RWPE1 (cell line): ENCODE measurements around the gene HDAC11.

ENCODE experiments used
- CTCF ChIA-PET: fragments of 350-600 bp; sonication (Branson Sonifier 250); formaldehyde crosslinking; extraction: SDS; loops from one replicate; lab custom pipeline; 2021; lab: Yijun Ruan, JAX
- POLR2A ChIA-PET: fragments of 400-600 bp; formaldehyde crosslinking; extraction: SDS; loops from one replicate; lab custom pipeline; 2020; ENCODE audit warnings: antibody characterized with exemption; ENCODE audit not compliant: low non-redundant PET; lab: Yijun Ruan, JAX
- DNase-seq: peaks from one replicate; pipeline ENCODE4 v3.0.0; 2012; ENCODE audit warnings: low spot score
- H3K27ac ChIP-seq: fragments of 450-650 bp; 2 replicates; pipeline ENCODE4 v1.5.1; 2017
- TF ChIP-seq, protein P1 (sequence below): fragments of 450-650 bp; conservative IDR thresholded peaks from 2 replicates; pipeline ENCODE4 v1.5.1; 2017; ENCODE audit warnings: low read depth, mild to moderate bottlenecking

Gene HDAC11

DNA sequence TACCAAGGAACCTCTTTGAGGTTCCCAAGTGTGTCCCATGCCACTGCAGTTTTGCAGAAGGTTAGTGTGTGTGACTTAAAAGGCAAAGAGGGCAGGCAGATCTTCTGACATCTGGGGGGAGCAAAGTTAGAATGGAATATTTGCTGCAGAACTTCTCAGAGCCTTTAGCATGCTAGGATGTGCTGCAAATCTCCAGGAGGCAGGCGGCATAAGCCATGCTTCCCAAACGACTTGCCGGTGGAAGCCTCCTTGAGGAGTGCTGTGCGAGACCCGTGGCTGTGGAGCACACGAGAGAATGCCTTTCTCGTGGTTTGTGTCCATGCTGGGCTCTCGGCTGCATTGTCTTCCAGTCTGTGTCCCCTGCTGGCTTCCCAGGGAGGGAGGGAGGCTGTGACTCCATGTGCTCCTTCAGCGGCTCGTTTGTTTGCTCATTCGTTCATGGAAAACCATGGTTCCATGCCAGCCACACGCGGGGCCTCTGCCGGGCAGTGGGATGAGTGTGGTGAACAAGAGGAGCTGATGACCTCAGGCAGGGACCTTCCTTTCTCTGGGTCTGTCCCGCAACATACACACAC is 13.8 kb downstream of the HDAC11 start:
- TF ChIP-seq, protein P1, sequence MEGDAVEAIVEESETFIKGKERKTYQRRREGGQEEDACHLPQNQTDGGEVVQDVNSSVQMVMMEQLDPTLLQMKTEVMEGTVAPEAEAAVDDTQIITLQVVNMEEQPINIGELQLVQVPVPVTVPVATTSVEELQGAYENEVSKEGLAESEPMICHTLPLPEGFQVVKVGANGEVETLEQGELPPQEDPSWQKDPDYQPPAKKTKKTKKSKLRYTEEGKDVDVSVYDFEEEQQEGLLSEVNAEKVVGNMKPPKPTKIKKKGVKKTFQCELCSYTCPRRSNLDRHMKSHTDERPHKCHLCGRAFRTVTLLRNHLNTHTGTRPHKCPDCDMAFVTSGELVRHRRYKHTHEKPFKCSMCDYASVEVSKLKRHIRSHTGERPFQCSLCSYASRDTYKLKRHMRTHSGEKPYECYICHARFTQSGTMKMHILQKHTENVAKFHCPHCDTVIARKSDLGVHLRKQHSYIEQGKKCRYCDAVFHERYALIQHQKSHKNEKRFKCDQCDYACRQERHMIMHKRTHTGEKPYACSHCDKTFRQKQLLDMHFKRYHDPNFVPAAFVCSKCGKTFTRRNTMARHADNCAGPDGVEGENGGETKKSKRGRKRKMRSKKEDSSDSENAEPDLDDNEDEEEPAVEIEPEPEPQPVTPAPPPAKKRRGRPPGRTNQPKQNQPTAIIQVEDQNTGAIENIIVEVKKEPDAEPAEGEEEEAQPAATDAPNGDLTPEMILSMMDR: no peak
- POLR2A ChIA-PET: no interaction called here
- H3K27ac ChIP-seq: peak overlapping the region; percentile 91
- no peak for DNase-seq
- CTCF ChIA-PET: interaction anchor here (3.2 kb wide), 1 partner anchor 155 kb away, joined by 54 read pairs; no protein-coding TSS in a partner anchor

DNA sequence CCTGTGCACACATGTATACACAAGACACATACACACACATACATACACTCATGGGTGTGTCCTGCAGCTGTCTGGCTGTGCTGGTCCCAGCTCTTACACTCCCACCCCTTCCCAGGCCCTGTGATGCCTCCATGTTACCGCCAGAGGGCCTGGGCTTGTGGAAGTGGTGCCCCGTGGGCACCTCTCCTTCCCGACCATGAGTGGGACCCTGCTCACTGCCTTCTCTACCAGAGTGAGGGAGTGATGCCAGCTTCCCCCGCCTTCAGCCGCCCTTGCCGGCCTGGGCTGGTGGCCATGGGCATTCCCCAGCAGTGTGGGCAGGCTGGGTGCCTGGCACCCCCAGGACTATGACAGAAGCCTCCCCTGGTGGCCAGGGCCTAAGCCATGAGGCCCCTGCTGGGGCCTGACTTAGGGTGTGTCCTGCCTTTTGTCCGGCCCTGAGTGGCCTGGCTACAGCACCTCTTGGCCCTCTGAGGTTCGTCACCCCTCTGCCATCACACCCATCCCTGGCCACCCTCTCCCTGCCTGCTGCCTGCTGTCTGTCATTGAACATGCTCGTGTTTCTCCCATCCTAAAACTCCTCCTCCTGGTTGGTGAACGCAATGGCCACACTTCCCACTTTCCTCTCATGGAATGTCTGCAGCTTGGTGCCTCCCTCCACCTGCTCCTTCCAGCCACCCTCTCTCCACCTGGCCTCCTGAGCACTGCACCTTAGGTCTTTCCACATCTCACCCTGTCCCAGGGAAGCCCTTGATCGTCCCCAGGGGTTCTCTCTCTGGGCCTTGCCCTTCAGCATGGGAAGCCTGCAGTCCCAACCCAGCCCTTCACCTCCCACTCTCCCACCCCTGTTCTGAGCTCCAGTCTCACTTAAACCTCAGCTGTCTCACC is 14.6 kb downstream of the HDAC11 start:
- POLR2A ChIA-PET: no interaction called here
- TF ChIP-seq, protein P1: peak; percentile 52
- peak overlapping the region; percentile 91 for H3K27ac ChIP-seq
- CTCF ChIA-PET: interaction anchor here (0.6 to 3.2 kb wide), 8 partner anchors 11 to 851 kb away, joined by 3 to 54 read pairs (median 5); partner anchors contain the start of gene HDAC11
- no peak for DNase-seq

DNA sequence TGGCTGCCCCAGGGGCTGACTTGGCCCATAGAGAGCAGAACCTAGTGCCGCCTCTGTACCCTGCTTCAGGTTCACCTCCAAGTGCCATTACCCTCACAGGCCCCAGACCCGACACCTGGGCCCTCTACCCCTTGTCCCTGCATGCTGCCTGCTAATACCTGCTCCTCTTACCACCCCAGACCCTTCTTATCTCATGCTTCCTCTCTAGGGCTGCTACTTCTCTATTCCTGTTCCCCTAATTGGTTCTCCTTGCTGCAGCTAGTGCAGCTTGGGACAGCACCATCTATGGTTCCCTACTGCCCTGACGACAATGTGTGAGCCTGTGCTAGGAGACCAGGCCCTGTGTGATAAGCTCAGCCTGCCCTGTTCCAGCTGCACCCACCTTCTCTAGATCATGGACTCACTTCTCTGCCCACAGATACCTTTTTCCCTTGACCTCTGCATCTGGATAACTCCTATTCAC is 15.3 kb downstream of the HDAC11 start:
- DNase-seq: no peak
- ChIA-PET CTCF (interaction anchor here (0.6 to 3.2 kb wide), 10 partner anchors 8 to 850 kb away, joined by 3 to 54 read pairs (median 5); partner anchors contain the start of gene HDAC11), POLR2A (no interaction called here)
- TF ChIP-seq, protein P1: no peak
- H3K27ac ChIP-seq: peak overlapping the region; percentile 91

DNA sequence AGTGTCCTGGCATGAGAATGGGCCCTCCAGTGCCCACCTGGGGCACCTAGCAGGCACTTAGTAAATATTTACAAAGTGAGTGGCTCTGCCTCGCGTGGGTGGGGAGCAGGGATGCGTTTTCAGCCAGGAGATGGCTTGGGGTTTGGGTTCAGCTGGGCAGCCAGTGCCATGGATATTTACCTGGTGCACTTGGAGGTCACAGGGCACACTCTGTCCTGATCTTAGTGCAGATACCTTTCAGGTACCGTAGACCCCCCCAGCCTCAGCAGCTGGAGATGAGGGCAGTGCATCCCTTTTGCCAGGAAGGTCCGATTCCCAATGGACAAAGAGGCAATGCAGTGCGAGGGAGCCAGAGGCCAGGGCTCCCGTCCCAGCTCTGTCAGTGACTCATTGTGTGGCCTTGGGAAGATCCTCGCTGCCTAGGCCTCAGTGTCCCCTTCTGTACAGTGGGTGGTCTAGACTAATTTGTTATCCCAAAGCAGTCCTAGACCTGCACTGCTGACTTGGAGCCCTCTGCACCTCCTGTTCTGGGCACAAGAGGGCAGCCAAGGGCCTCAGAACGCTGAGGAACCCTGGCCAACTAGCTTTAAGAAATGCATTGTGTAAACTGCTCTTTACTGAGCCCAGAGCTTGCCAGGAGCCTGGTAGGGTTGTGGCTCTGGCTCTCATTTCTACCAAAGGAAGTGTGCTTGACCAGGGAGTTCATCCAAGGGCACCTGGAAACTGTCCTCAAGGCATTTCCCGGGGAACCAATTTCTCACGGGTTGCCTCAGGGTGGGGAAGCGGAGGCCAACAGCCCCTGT is 16.0 kb downstream of the HDAC11 start:
- TF ChIP-seq, protein P1: peak; percentile 92
- CTCF ChIA-PET: interaction anchor here (0.6 to 3.2 kb wide), 13 partner anchors 9 to 850 kb away, joined by 3 to 54 read pairs (median 3); partner anchors contain the start of gene HDAC11
- POLR2A ChIA-PET: no interaction called here
- DNase-seq: peak; percentile 53
- peak overlapping the region; percentile 91 for H3K27ac ChIP-seq

DNA sequence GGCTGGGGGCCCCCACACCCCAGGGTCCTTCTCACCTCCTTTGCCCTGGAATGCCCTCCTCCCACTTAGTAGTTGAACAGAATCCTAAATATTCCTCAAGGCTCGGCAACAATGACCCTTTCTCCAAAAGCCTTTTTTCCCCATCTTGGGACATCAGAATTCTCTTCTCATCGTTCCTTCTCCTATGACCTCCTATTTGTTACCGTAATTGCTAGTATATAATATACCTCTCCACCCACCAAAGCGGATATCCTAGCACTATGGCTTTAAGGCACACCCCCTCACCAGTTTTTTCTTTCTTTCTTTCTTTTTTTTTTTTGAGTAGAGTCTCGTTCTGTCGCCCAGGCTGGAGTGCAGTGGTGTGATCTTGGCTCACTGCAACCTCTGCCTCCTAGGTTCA is 16.8 kb downstream of the HDAC11 start:
- no peak for DNase-seq
- H3K27ac ChIP-seq: peak overlapping the region; percentile 91
- ChIA-PET POLR2A (no interaction called here), CTCF (interaction anchor here (0.6 to 3.2 kb wide), 9 partner anchors 9 to 156 kb away, joined by 3 to 54 read pairs (median 3); no protein-coding TSS in a partner anchor)
- TF ChIP-seq, protein P1: no peak
